Smooth muscle cell (in vitro differentiated cells): ENCODE data around the gene RAB5A. TPM values are rescaled to one million over a fixed set of nuclear protein-coding genes. Genes with fewer than 3 reads are reported as not detected.
"Not testable (repeated sequence)": the region's sequence is repeated elsewhere in the genome, so short reads cannot be mapped to it uniquely, and the experiment has no call there.

Source experiments
- DNase-seq: peaks from one replicate; lab custom pipeline; 2025; ENCODE audit not compliant: unreplicated experiment; lab: John Stamatoyannopoulos, UW
- H2AFZ ChIP-seq: fragments of 200-600 bp; sonication (generic); 2 replicates; pipeline ENCODE4 v1.6.0; 2016; ENCODE audit warnings: antibody characterized with exemption, low read depth, mild to moderate bottlenecking
- H3F3A ChIP-seq: fragments of 200-600 bp; sonication (generic); 2 replicates; pipeline ENCODE4 v1.6.0; 2017; ENCODE audit warnings: antibody characterized with exemption, low read depth
- H3K27ac ChIP-seq: fragments of 200-600 bp; sonication (generic); 2 replicates; pipeline ENCODE4 v1.5.1; 2016; ENCODE audit warnings: low read depth, mild to moderate bottlenecking
- H3K27me3 ChIP-seq: fragments of 200-600 bp; sonication (generic); 2 replicates; pipeline ENCODE4 v1.6.1; 2016; ENCODE audit warnings: low read depth, mild to moderate bottlenecking
- H3K36me3 ChIP-seq: fragments of 200-600 bp; sonication (generic); 2 replicates; pipeline ENCODE4 v1.5.1; 2016; ENCODE audit warnings: low read depth
- H3K4me1 ChIP-seq: fragments of 200-600 bp; sonication (generic); 2 replicates; pipeline ENCODE4 v1.5.1; 2016; ENCODE audit warnings: low read depth
- H3K4me2 ChIP-seq: fragments of 200-600 bp; sonication (generic); 2 replicates; pipeline ENCODE4 v1.6.0; 2016; ENCODE audit warnings: mild to moderate bottlenecking
- H3K4me3 ChIP-seq: fragments of 200-600 bp; sonication (generic); 2 replicates; pipeline ENCODE4 v1.5.1; 2016; ENCODE audit warnings: mild to moderate bottlenecking
- H3K79me2 ChIP-seq: fragments of 200-600 bp; sonication (generic); 2 replicates; pipeline ENCODE4 v1.6.0; 2016; ENCODE audit warnings: low read depth, mild to moderate bottlenecking
- H3K9ac ChIP-seq: fragments of 200-600 bp; sonication (generic); 2 replicates; pipeline ENCODE4 v1.6.0; 2016; ENCODE audit warnings: low read depth
- H3K9me3 ChIP-seq: fragments of 200-600 bp; sonication (generic); replicated peaks from 2 replicates; pipeline ENCODE4 v1.5.1; 2016; ENCODE audit warnings: low read depth
- H4K20me1 ChIP-seq: fragments of 200-600 bp; sonication (generic); 2 replicates; pipeline ENCODE4 v1.6.0; 2016; ENCODE audit warnings: low read depth
- CTCF ChIP-seq: fragments of 200-600 bp; sonication (generic); IDR thresholded peaks from 2 replicates; pipeline ENCODE4 v1.5.1; 2017; ENCODE audit warnings: borderline replicate concordance, mild to moderate bottlenecking, antibody characterized with exemption; ENCODE audit not compliant: insufficient read depth, poor library complexity, severe bottlenecking
- WGBS: methylation state at CpG from one replicate; pipeline ENCODE4 v1.1.7; 2016; ENCODE audit warnings: low lambda C conversion rate; 5-methylcytosine and 5-hydroxymethylcytosine counted together
- polyA plus RNA-seq: library from polyadenylated mRNA; unstranded; fragments of >200 nt; fragmentation: Nextera tagmentation; extraction: Ambion mirVana; gene quantifications from 2 replicates; pipeline ENCODE4 v1.2.1, GENCODE V29; 2016
- small RNA-seq: library from RNA; depleted of rRNA; stranded (forward); fragments of <200 nt; gene quantifications from one replicate; pipeline ENCODE3, GENCODE V24; 2014
- total RNA-seq: library from RNA; depleted of rRNA; stranded (reverse); fragments of >200 nt; gene quantifications from 2 replicates; pipeline ENCODE4 v1.2.3, GENCODE V29; 2014

The RAB5A gene
- total and polyA plus RNA-seq, 2 experiments from 2014 or later: 92.2 to 127 TPM

DNA sequence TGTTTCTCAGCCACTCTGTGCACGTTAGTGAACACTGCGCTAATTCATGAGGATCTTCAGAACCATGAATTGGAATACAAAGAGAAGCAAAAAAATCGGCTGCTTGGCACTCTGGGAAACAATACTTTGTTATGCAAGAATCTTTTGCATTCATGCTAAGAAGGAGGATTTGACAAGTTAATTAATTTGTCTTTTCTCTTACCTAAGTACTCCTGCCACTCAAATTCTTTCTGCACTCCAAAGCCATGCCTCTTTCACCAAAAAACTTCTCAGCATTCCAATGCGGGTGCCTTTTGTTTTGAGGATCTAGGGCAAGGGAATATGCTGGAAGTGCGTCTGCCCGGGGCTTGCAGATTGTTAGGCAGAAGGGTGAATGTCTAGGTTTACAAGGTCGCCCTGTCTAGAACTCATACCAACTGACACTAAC lies 82.0 kb downstream of the RAB5A start:
- no peak overlapping the region for H3K9ac ChIP-seq
- no peak for DNase-seq
- H3K27ac ChIP-seq: no peak overlapping the region
- H3K4me1 ChIP-seq: peaks cover 3% of the 10 kb centered on the region
- H3K79me2 ChIP-seq: no peaks in the 10 kb centered on the region
- no peaks in the 10 kb centered on the region for H3F3A ChIP-seq
- H3K4me3 ChIP-seq: no peak overlapping the region
- H2AFZ ChIP-seq: no peak overlapping the region
- no peak overlapping the region for H3K4me2 ChIP-seq
- H3K9me3 ChIP-seq: no peaks in the 10 kb centered on the region
- H3K27me3 ChIP-seq: no peaks in the 10 kb centered on the region
- TF ChIP-seq CTCF: no peak
- no peaks in the 10 kb centered on the region for H4K20me1 ChIP-seq
- 79% methylated on average over 7 of the region's 7 CpGs for WGBS
- H3K36me3 ChIP-seq: no peaks in the 10 kb centered on the region

DNA sequence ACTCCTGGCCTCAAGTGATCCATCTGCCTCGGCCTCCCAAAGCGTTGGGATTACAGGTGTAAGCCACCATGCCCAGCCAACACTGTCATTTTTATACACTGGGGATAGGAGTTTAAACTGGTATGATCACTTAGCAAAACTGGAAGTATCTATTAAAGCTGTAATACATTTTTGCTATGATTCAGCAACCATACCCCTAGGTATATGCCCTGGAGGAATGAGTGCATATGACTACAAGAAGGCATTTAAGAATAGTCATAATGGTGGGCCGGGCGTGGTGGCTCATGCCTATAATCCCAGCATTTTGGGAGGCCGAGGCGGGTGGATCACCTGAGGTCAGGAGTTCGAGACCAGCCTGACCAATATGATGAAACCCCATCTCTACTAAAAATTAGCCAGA lies 85.0 kb downstream of the RAB5A start:
- H3K4me3 ChIP-seq, H3K27me3 ChIP-seq: not testable (repeated sequence)
- whole genome bisulfite sequencing: 95% methylated on average over 7 of the region's 7 CpGs

More for the DNA sequence above, 85.0 kb downstream of the RAB5A start:
- H4K20me1 ChIP-seq, H3K27ac ChIP-seq, H2AFZ ChIP-seq, H3K36me3 ChIP-seq, DNase-seq, H3K9me3 ChIP-seq, H3K4me2 ChIP-seq, H3F3A ChIP-seq, H3K4me1 ChIP-seq, H3K9ac ChIP-seq, H3K79me2 ChIP-seq: not testable (repeated sequence)

Small RNAs within 50 kb of the gene (small RNA-seq; reads per million reads assigned to genes)
- gene RNU4-85P (not detected), gene RPL39P18 (not detected)

Other genes with a start within 250 kb of the RAB5A start
- gene EFHB, start 12.9 kb upstream of the RAB5A start, total RNA-seq: 0.18 and 0.63 TPM in 2 replicates
- 0.14 and 1.3 TPM in 2 replicates for gene EFHB, start 12.9 kb upstream of the RAB5A start, polyA plus RNA-seq
- not detected in 2 replicates for gene PP2D1, start 65.2 kb downstream of the RAB5A start, total RNA-seq
- gene PP2D1, start 65.2 kb downstream of the RAB5A start, polyA plus RNA-seq: 0.40 and 0.91 TPM in 2 replicates
- 4.9 and 6.5 TPM in 2 replicates for gene KAT2B, start 93.3 kb downstream of the RAB5A start, total RNA-seq
- 0.14 and 1.1 TPM in 2 replicates for gene KAT2B, start 93.3 kb downstream of the RAB5A start, polyA plus RNA-seq
- 5.4 and 5.6 TPM in 2 replicates for gene SGO1, start 239.1 kb downstream of the RAB5A start, total RNA-seq
- 4.1 and 5.2 TPM in 2 replicates for gene SGO1, start 239.1 kb downstream of the RAB5A start, polyA plus RNA-seq